ENCODE data around the gene TPTE2. TPM values are rescaled to one million over a fixed set of nuclear protein-coding genes. Genes with fewer than 3 reads are reported as not detected.
"Not testable (repeated sequence)": the region's sequence is repeated elsewhere in the genome, so short reads cannot be mapped to it uniquely, and the experiment has no call there.

Gene TPTE2
- total RNA-seq, 4 donors from 2014 or later = 2.0 TPM; not detected in 3

GRCh38 chr13:19439056-19439686, 122.2 kb downstream of the TPTE2 start:
- not testable (repeated sequence) for H3K27me3 ChIP-seq; H3K4me3 ChIP-seq; H3K9me3 ChIP-seq; DNase-seq (ENCODE audit: low spot score in 2 of 2); H3K4me1 ChIP-seq; H3K36me3 ChIP-seq; H3K27ac ChIP-seq
- WGBS, 2 donors = 0 to 10% methylated on average over 2 of the region's 2 CpGs

- WGBS, 2 donors = 76 to 77% methylated on average over 6 of the region's 6 CpGs
- H3K9me3 ChIP-seq; H3K27me3 ChIP-seq; DNase-seq (ENCODE audit: low spot score in 2 of 2); H3K27ac ChIP-seq; H3K4me3 ChIP-seq; H3K36me3 ChIP-seq; H3K4me1 ChIP-seq: not testable (repeated sequence)
These were observed 123.6 kb downstream of the TPTE2 start for GRCh38 chr13:19437780-19438179.

- not testable (repeated sequence) for DNase-seq (ENCODE audit: low spot score in 2 of 2); H3K4me3 ChIP-seq; H3K4me1 ChIP-seq; H3K9me3 ChIP-seq; H3K36me3 ChIP-seq; H3K27ac ChIP-seq; H3K27me3 ChIP-seq
- WGBS, 2 donors = 85 to 96% methylated on average over 2 of the region's 2 CpGs
These were observed 139.1 kb downstream of the TPTE2 start for GRCh38 chr13:19422236-19422635.

- not testable (repeated sequence) for H3K4me3 ChIP-seq; H3K36me3 ChIP-seq; DNase-seq (ENCODE audit: low spot score in 2 of 2); H3K27ac ChIP-seq; H3K27me3 ChIP-seq; H3K4me1 ChIP-seq
- H3K9me3 ChIP-seq = peaks cover 0 to 35% (median 0%) of the 10 kb centered on the region in 4 donors
- WGBS, 2 donors = 85 to 100% methylated on average over 1 to 2 of the region's 4 CpGs
These were observed 148.8 kb downstream of the TPTE2 start for GRCh38 chr13:19412494-19412893.

GRCh38 chr13:19382746-19383511, 178.4 kb downstream of the TPTE2 start:
- not testable (repeated sequence) for H3K4me1 ChIP-seq; H3K4me3 ChIP-seq; H3K27ac ChIP-seq; H3K9me3 ChIP-seq; H3K36me3 ChIP-seq; H3K27me3 ChIP-seq; DNase-seq (ENCODE audit: low spot score in 2 of 2)
- WGBS, 2 donors = 81 to 85% methylated on average over 27 to 31 of the region's 32 CpGs

- H3K4me3 ChIP-seq = no peak overlapping the region
- no peak for DNase-seq (ENCODE audit: low spot score in 2 of 2)
- no peak for TF ChIP-seq EP300 (IDR thresholded peaks at IDR 0.05)
- no peak for TF ChIP-seq POLR2A (IDR thresholded peaks at IDR 0.05)
- no peak for TF ChIP-seq CTCF (IDR thresholded peaks at IDR 0.05)
- H3K27me3 ChIP-seq = no peaks in the 10 kb centered on the region
- H3K27ac ChIP-seq = no peak overlapping the region
- H3K9me3 ChIP-seq = no peaks in the 10 kb centered on the region
- no peaks in the 10 kb centered on the region for H3K36me3 ChIP-seq
- 50 to 80% methylated on average over 22 to 30 of the region's 30 CpGs for WGBS, 2 donors
- no peaks in the 10 kb centered on the region for H3K4me1 ChIP-seq
These were observed 179.2 kb downstream of the TPTE2 start for GRCh38 chr13:19382111-19382510.

Other genes starting within 250 kb of the TPTE2 start
- 10 to 100 TPM; 41.2 to 53.8 (median 49.3) TPM for gene MPHOSPH8, start 72.1 kb upstream of the TPTE2 start, total RNA-seq
- gene PSPC1, start 221.4 kb upstream of the TPTE2 start, total RNA-seq = 100 to 1,000 TPM in 1 of 4 donors, 10 to 100 TPM in 3; 61.0 to 108 (median 82.0) TPM